Endothelial cell of umbilical vein (primary cell): ENCODE measurements around the gene COX7A2L. TPM values are rescaled to one million over a fixed set of nuclear protein-coding genes. Genes with fewer than 3 reads are reported as not detected.

Experiments
- BruUV-seq: library from RNA; stranded (reverse); fragments of 400-500 nt; replicated peaks from 2 replicates; lab custom pipeline; 2021; lab: Mats Ljungman, UMichigan
- CTCF ChIA-PET: fragments of 300-600, 350-600 bp; sonication (Branson Sonifier 250); formaldehyde crosslinking; loops from one replicate; lab custom pipeline; 2021; ENCODE audit warnings: antibody characterized with exemption, inconsistent platforms; lab: Charles Lee
- POLR2A ChIA-PET: fragments of 300-600, 350-600 bp; sonication (Branson Sonifier 250); formaldehyde crosslinking; loops from one replicate; lab custom pipeline; 2021; ENCODE audit warnings: antibody characterized with exemption, inconsistent platforms; lab: Charles Lee
- DNase-seq: peaks from one replicate; pipeline ENCODE4 v3.0.0-alpha.2; 2011; ENCODE audit warnings: low read depth, low spot score
- FAIRE-seq: peaks from 2 replicates; lab custom pipeline; 2011; peaks lifted over from hg19 to GRCh38; lab: Jason Lieb, UNC
- H2AFZ ChIP-seq: 2 replicates; pipeline ENCODE4 v1.6.0; 2012; ENCODE audit warnings: low read depth, low read length, control low read depth, inconsistent platforms
- H3K27ac ChIP-seq: 2 replicates; pipeline ENCODE4 v1.5.1; 2011; ENCODE audit warnings: low read depth, mild to moderate bottlenecking, control low read depth, low read length, moderate library complexity; ENCODE audit not compliant: insufficient read depth
- H3K27me3 ChIP-seq, 2 experiments: 2 replicates each; pipeline versions ENCODE4 v1.6.0 to v1.6.1; 2011; ENCODE audit warnings: low read length in 2 of 2, mixed read lengths in 1 of 2; ENCODE audit not compliant: control insufficient read depth in 2 of 2, insufficient read depth in 2 of 2
- H3K36me3 ChIP-seq, 2 experiments: 2 replicates in 1 of 2; 3 replicates in 1 of 2; pipeline ENCODE4 v1.5.1; 2011; ENCODE audit warnings: low read length in 2 of 2, mild to moderate bottlenecking in 1 of 2, moderate library complexity in 1 of 2; ENCODE audit not compliant: control insufficient read depth in 2 of 2, insufficient read depth in 2 of 2; ENCODE audit errors: extremely low read depth in 1 of 2
- H3K4me1 ChIP-seq: 3 replicates; pipeline ENCODE4 v1.5.1; 2011; ENCODE audit warnings: mild to moderate bottlenecking, low read length; ENCODE audit not compliant: control insufficient read depth, insufficient read depth; ENCODE audit errors: extremely low read depth
- H3K4me2 ChIP-seq: 2 replicates; pipeline ENCODE4 v1.6.1; 2011; ENCODE audit warnings: low read length, control low read depth, mixed read lengths; ENCODE audit not compliant: insufficient read depth
- H3K4me3 ChIP-seq, 3 experiments: fragments of 200-600 bp in 1 of 3; sonication (generic), shearing (Covaris generic) in 1 of 3; replicated peaks in 1 of 3; 2 replicates each; pipeline ENCODE4 v1.5.1; 2011 to 2016; ENCODE audit warnings: control low read depth in 3 of 3, low read length in 3 of 3, mild to moderate bottlenecking in 2 of 3, inconsistent platforms in 1 of 3, low read depth in 1 of 3, moderate library complexity in 1 of 3; ENCODE audit not compliant: insufficient read depth in 1 of 3
- H3K79me2 ChIP-seq: 2 replicates; pipeline ENCODE4 v1.6.0; 2012; ENCODE audit warnings: low read length, inconsistent platforms; ENCODE audit not compliant: control insufficient read depth, insufficient read depth
- H3K9ac ChIP-seq: replicated peaks from 2 replicates; pipeline ENCODE3; 2011; ENCODE audit warnings: low read length, control low read depth; ENCODE audit not compliant: insufficient read depth; ENCODE audit errors: extremely low read depth
- H3K9me1 ChIP-seq: replicated peaks from 3 replicates; pipeline ENCODE4 v1.6.0; 2011; ENCODE audit warnings: mild to moderate bottlenecking, low read length; ENCODE audit not compliant: control insufficient read depth, insufficient read depth; ENCODE audit errors: extremely low read depth
- H3K9me3 ChIP-seq: replicated peaks from 2 replicates; pipeline ENCODE4 v1.5.1; 2012; ENCODE audit warnings: low read length, inconsistent platforms; ENCODE audit not compliant: control insufficient read depth, insufficient read depth
- H4K20me1 ChIP-seq: replicated peaks from 2 replicates; pipeline ENCODE3; 2011; ENCODE audit warnings: mild to moderate bottlenecking, low read length; ENCODE audit not compliant: control insufficient read depth, insufficient read depth; ENCODE audit errors: extremely low read depth
- EZH2 ChIP-seq: IDR thresholded peaks from 2 replicates; pipeline ENCODE4 v1.6.1; 2012; ENCODE audit warnings: borderline replicate concordance, low read depth, mild to moderate bottlenecking, moderate library complexity, low read length, inconsistent platforms; ENCODE audit not compliant: severe bottlenecking
- FOS ChIP-seq: IDR thresholded peaks from 2 replicates; pipeline ENCODE4 v1.6.1; 2011; ENCODE audit warnings: mild to moderate bottlenecking, low read length, moderate library complexity, borderline replicate concordance; ENCODE audit not compliant: insufficient read depth
- GATA2 ChIP-seq: IDR thresholded peaks from 2 replicates; pipeline ENCODE4 v1.7.0; 2011; ENCODE audit warnings: low read depth, mild to moderate bottlenecking, moderate library complexity, mixed read lengths, low read length; ENCODE audit not compliant: insufficient read length, insufficient read depth
- JUN ChIP-seq: IDR thresholded peaks from 2 replicates; pipeline ENCODE4 v1.6.1; 2011; ENCODE audit warnings: borderline replicate concordance, low read depth; ENCODE audit not compliant: insufficient read length, insufficient read depth
- MAX ChIP-seq: IDR thresholded peaks from 2 replicates; pipeline ENCODE4 v1.6.1; 2011; ENCODE audit not compliant: insufficient read depth, insufficient read length
- MYC ChIP-seq: IDR thresholded peaks from one replicate; pipeline ENCODE4 v1.6.1; 2011; ENCODE audit warnings: mild to moderate bottlenecking, low read depth, low read length
- POLR2AphosphoS5 ChIP-seq: IDR thresholded peaks from 2 replicates; pipeline ENCODE4 v1.6.1; 2012; ENCODE audit warnings: low read depth, mild to moderate bottlenecking, control low read depth, low read length, moderate library complexity; ENCODE audit not compliant: insufficient read depth
- dilution Hi-C: fragments of 300-500 bp; cut with MboI; formaldehyde crosslinking; loops from one replicate; pipeline ENCODE4 v1.15.0; 2019; ENCODE audit warnings: low sequenced_read_pairs; ENCODE audit not compliant: extremely low pct_ligation_motif_present
- intact Hi-C: fragments of 100-400 bp; cut with micrococcal nuclease; formaldehyde crosslinking; loops from one replicate; pipeline ENCODE4 v1.10.0; 2022
- polyA plus RNA-seq, 4 experiments: library from polyadenylated mRNA; depleted of rRNA in 3 of 4; stranded (reverse) in 3 of 4; unstranded in 1 of 4; fragments of >200 nt; gene quantifications; 2 replicates each; pipeline versions ENCODE4 v1.2.1 to v1.2.3, GENCODE V29; 2011 to 2012; ENCODE audit warnings: missing spikeins in 1 of 4
- total RNA-seq: library from RNA; stranded (reverse); gene quantifications from 2 replicates; pipeline ENCODE4 v1.2.3, GENCODE V29; 2021

Gene COX7A2L
- total and polyA plus RNA-seq, 2 donors (not counting 3 experiments of a cell fraction or from before 2014, with no cell fraction given) = 94.2 to 119 TPM

DNA sequence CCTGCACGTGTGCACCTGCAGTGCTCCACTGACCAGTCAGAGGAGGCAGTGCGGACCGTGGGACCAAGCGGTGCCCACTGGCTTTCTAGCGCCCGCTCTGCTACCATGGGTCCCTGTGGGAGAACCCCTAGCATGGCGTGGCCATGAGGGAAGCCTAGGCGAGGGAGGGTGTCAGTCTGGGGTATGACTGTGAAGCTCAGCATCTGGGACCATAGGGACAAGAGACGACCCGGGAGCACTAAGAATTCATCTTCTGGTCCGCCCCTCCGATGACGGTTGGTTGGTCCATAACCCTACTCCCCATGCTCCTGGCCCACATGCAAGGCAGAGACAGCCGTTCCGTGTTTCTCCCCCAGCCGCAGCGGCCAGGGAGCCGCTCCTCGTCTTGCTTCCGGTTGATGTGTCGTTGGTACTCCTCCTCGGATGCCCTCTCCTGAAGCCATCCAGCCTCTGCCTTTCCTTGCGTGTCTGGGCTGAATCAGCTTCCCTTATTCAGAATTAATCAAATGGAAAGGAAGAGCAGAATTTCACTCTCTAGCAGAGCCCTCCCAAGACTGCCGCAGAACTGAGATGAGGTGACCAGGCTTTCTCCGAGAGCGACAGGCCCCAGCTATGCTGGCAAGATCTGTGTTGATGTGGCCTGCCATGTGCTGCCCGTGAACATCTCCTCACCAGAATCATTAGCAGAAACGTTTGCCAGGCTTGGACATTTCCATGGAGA lies 23.0 kb downstream of the COX7A2L start:
- H3K27ac ChIP-seq = no peak overlapping the region
- no peaks in the 10 kb centered on the region for H3K27me3 ChIP-seq
- no peak overlapping the region for H3K4me2 ChIP-seq
- DNase-seq (no peak), FAIRE-seq (no peak)
- ChIA-PET CTCF (no interaction called here), POLR2A (no interaction called here)
- no peaks in the 10 kb centered on the region for H3K9me3 ChIP-seq
- H3K9ac ChIP-seq = no peak overlapping the region
- BruUV-seq = no TSS peak
- dilution Hi-C loops = no loop called here
- no peak for TF ChIP-seq JUN
- TF ChIP-seq EZH2 = no peak
- no peak for TF ChIP-seq MYC
- TF ChIP-seq GATA2 = no peak
- TF ChIP-seq FOS = no peak
- no peak for TF ChIP-seq MAX
- TF ChIP-seq POLR2AphosphoS5 = no peak
- no peak overlapping the region for H3K4me3 ChIP-seq
- H3K36me3 ChIP-seq = peaks cover 0 to 9% of the 10 kb centered on the region in 2 experiments
- no peaks in the 10 kb centered on the region for H4K20me1 ChIP-seq
- no peaks in the 10 kb centered on the region for H3K9me1 ChIP-seq
- H2AFZ ChIP-seq = no peak overlapping the region
- peaks cover 11% of the 10 kb centered on the region for H3K4me1 ChIP-seq
- peaks cover 2% of the 10 kb centered on the region for H3K79me2 ChIP-seq
- intact Hi-C loops = no loop called here
